RWPE1 (cell line): ENCODE measurements around the gene CRACR2A.

Source experiments
- CTCF ChIA-PET: fragments of 350-600 bp; sonication (Branson Sonifier 250); formaldehyde crosslinking; extraction: SDS; loops from one replicate; lab custom pipeline; 2021; lab: Yijun Ruan, JAX
- POLR2A ChIA-PET: fragments of 400-600 bp; formaldehyde crosslinking; extraction: SDS; loops from one replicate; lab custom pipeline; 2020; ENCODE audit warnings: antibody characterized with exemption; ENCODE audit not compliant: low non-redundant PET; lab: Yijun Ruan, JAX
- DNase-seq: peaks from one replicate; pipeline ENCODE4 v3.0.0; 2012; ENCODE audit warnings: low spot score
- H3K27ac ChIP-seq: fragments of 450-650 bp; 2 replicates; pipeline ENCODE4 v1.5.1; 2017
- TF ChIP-seq, protein P1 (sequence below): fragments of 450-650 bp; conservative IDR thresholded peaks from 2 replicates; pipeline ENCODE4 v1.5.1; 2017; ENCODE audit warnings: low read depth, mild to moderate bottlenecking

CRACR2A gene

GRCh38 chr12:3611860-3612703, 140.8 kb downstream of the CRACR2A start:
- TF ChIP-seq, protein P1, sequence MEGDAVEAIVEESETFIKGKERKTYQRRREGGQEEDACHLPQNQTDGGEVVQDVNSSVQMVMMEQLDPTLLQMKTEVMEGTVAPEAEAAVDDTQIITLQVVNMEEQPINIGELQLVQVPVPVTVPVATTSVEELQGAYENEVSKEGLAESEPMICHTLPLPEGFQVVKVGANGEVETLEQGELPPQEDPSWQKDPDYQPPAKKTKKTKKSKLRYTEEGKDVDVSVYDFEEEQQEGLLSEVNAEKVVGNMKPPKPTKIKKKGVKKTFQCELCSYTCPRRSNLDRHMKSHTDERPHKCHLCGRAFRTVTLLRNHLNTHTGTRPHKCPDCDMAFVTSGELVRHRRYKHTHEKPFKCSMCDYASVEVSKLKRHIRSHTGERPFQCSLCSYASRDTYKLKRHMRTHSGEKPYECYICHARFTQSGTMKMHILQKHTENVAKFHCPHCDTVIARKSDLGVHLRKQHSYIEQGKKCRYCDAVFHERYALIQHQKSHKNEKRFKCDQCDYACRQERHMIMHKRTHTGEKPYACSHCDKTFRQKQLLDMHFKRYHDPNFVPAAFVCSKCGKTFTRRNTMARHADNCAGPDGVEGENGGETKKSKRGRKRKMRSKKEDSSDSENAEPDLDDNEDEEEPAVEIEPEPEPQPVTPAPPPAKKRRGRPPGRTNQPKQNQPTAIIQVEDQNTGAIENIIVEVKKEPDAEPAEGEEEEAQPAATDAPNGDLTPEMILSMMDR, result no peak
- ChIA-PET POLR2A (no interaction called here), CTCF (no interaction called here)
- DNase-seq, result no peak
- H3K27ac ChIP-seq, result no peak overlapping the region

DNA sequence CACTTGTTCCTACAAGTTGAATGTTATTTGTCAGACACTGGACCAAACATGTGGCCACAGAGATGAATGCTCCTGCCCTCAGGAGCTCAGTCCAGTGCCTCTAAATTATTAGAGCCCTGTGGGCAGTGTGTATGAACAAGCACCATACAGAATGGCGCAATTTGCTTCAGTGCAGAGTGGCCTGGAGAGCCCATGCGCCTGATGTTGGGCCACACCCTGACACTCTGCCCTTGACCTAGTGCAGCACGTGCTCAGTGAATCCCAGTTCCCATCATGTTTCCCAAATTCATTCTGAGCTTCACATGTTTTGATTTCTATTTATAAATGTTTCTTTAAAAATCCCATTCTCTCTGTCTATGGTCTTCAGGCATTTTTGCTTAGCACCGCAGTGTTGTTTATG, 145.1 kb downstream of the CRACR2A start:
- ChIA-PET POLR2A (no interaction called here), CTCF (interaction anchor here (0.6 kb wide), 1 partner anchor 1770 kb away, joined by 3 read pairs; no protein-coding TSS in a partner anchor)
- TF ChIP-seq, protein P1, result no peak
- H3K27ac ChIP-seq, result no peak overlapping the region
- no peak for DNase-seq

DNA sequence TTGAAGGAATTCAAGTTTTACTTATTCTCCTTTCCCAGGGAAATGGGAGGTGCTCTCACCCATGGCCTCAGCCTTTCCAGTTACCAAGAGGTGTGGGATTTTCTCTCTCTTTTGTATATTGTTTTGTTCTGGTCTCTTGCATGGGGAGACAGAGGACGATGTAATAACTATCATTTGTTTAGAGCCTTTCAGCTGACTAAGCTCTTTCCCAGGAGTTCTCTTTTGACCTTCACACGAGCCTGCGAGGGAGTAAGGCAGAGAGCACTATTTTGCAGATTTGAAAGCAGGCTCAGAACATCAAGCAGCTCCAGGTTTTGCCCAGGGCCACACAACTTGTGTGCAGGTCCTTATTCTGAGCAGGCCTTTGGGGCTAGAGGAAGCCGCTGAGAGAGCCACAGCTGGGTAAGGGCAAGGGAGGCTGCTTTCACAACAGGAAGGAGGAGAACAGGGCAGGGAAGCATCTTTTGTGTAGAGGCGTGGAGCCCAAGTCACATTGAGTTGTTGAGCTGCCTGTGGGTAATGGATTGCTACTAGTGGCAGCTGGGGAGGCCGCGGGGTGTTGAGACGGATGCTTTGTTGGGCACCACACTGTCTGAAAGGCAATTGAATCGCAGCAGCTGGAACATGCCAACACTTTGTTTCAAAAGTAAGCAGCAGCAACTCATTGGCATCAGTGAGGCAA, 145.7 kb downstream of the CRACR2A start:
- no peak overlapping the region for H3K27ac ChIP-seq
- TF ChIP-seq, protein P1, result no peak
- POLR2A ChIA-PET, result no interaction called here
- no peak for DNase-seq
- CTCF ChIA-PET, result interaction anchor here (0.6 kb wide), 1 partner anchor 1769 kb away, joined by 3 read pairs; no protein-coding TSS in a partner anchor

GRCh38 chr12:3606128-3606527, 146.8 kb downstream of the CRACR2A start:
- no peak overlapping the region for H3K27ac ChIP-seq
- TF ChIP-seq, protein P1, result no peak
- ChIA-PET CTCF (interaction anchor here (0.7 kb wide), 1 partner anchor 1612 kb away, joined by 3 read pairs; no protein-coding TSS in a partner anchor), POLR2A (no interaction called here)
- no peak for DNase-seq

DNA sequence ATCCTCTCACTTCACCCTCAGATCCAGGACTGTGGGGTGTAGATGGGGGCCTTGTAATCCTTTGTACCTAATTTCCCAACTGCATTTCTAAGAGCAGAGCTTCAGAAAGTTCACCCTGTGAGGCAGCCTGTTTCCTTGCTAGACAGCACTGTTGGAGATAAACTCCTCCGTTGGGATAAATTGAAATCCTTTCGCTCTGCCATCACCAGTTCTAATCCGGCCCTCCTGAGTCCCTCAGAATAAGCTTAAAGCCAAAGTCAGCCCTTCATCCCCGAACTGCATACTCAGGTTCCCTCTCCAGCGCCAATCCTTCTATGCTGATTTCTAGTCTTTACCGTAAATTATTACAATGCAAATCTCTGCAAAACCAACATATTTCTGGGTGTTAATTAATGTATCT, 147.2 kb downstream of the CRACR2A start:
- TF ChIP-seq, protein P1, result no peak
- POLR2A ChIA-PET, result no interaction called here
- CTCF ChIA-PET, result interaction anchor here (0.7 kb wide), 1 partner anchor 1611 kb away, joined by 3 read pairs; no protein-coding TSS in a partner anchor
- no peak overlapping the region for H3K27ac ChIP-seq
- DNase-seq, result no peak

GRCh38 chr12:3604748-3605586, 147.9 kb downstream of the CRACR2A start:
- DNase-seq, result peak; percentile 39
- TF ChIP-seq, protein P1, result no peak
- POLR2A ChIA-PET, result no interaction called here
- no peak overlapping the region for H3K27ac ChIP-seq
- CTCF ChIA-PET, result no interaction called here
